ENCODE measurements around the gene FBXO36. TPM values are rescaled to one million over a fixed set of nuclear protein-coding genes. Genes with fewer than 3 reads are reported as not detected.

The FBXO36 gene
- total RNA-seq, 4 donors from 2014 or later = 1.9 to 3.8 (median 2.4) TPM

DNA sequence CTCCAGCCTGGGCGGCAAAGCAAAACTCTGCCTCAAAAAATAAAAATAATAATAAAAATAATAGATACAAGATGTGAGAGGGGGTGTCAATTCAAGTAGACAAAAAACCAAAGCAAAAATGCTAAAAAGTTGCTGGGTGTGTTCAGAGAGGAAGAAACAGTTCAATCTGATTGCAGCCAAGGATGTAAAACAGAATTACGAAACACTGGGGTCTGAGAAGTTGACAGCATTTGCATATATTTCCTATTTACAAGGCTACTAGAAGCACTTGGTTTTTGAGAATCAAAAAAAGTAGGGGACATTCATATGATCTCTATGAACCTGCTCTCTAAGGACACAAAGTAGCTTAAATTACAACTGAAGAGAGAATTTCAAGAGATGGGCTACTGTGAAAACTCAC lies 8.1 kb upstream of the FBXO36 start:
- TF ChIP-seq CTCF (IDR thresholded peaks at IDR 0.05; ENCODE audit: low read depth) = no peak

- no peak for TF ChIP-seq CTCF (IDR thresholded peaks at IDR 0.05; ENCODE audit: low read depth)
Measured at GRCh38 chr2:229917793-229918192, 4.5 kb upstream of the FBXO36 start.

- TF ChIP-seq CTCF (IDR thresholded peaks at IDR 0.05; ENCODE audit: low read depth) = no peak
Measured at GRCh38 chr2:229920011-229920641, 2.2 kb upstream of the FBXO36 start.

GRCh38 chr2:229921101-229921891 lies 1.0 kb upstream of the FBXO36 start:
- TF ChIP-seq CTCF (IDR thresholded peaks at IDR 0.05; ENCODE audit: low read depth) = no peak

DNA sequence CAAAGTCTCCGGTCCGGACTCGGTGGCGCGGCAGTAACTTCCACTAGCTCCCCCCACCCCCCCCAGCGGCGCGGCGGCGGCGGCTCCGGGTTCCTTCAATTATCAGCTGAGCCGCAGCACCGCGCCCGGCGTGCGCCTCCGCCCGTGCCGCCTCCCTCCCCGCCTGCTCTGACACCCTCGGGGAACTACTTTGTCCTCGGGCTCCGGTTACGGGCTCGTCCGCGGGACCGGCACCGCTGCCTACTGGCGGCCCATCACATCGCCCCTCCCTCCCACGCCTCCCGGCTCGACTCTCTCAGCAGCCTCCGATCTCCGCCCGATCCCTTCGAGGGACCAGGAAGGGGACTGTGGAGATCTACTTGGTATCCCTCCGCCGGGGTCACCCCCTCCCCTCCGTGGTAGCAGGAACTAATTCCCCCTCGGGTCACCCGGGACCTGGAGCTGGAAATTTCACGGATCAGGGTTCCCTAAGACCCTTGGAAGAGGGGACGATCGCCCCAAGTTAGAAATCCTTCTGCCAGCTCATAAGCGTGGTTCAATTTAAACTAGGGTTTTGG lies 333 bp upstream of the FBXO36 start, which contains the start of gene TRIP12:
Gene TRIP12 (minus strand): TSS at position 118 of the 557 bp plus-strand sequence. CDS start 41,930 bp downstream, outside the sequence.
- TF ChIP-seq CTCF (IDR thresholded peaks at IDR 0.05; ENCODE audit: low read depth) = no peak

DNA sequence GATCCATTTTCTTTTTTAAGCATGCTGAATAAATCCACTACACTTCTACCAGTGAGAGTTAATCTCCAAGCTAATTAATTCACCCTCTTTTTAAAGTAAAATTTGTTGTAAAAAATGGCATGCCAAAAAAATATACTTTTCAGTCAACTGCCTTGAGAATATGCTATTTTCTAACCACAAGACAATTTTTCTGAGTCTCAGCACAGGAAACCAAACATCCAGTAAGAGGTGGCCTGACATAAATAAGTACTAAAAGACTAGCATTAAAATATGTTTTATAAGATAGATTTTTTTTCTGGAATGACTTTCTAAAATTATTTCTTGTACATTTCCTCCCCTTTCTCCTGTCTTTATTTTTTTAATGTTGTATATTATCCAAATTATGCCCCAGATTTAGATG lies 2.9 kb downstream of the FBXO36 start:
- TF ChIP-seq CTCF (IDR thresholded peaks at IDR 0.05; ENCODE audit: low read depth) = no peak

DNA sequence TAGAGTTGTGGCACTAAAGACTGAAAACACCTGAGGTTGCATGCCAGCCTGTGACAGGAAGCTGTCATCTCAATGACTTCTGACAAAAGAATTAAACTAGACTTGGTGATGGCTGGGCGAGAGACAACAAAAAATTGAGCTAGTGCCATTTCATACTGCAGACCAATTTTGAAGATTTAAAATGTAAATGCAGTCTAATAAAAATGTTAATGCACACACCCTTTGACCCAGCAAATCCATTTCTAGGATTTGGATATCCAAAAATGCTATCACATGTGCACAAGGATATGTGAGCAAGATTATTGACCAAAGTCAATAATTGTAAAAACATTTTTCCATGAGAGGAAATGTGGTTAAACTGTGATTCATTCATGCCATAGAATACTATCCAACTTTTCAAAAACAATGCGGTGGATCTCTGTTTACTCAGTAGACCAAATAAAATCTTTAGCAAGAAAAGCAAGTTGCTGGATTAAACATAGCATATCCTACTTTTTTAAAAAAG lies 5.6 kb downstream of the FBXO36 start:
- TF ChIP-seq CTCF (IDR thresholded peaks at IDR 0.05; ENCODE audit: low read depth) = no peak

Measured in subcutaneous adipose tissue (tissue), 4 donors.